Measurements from ENCODE around the gene SAP30BP.
A peak's percentile ranks its signal among the peaks of the same experiment; 100 is the strongest.

Gene SAP30BP

DNA sequence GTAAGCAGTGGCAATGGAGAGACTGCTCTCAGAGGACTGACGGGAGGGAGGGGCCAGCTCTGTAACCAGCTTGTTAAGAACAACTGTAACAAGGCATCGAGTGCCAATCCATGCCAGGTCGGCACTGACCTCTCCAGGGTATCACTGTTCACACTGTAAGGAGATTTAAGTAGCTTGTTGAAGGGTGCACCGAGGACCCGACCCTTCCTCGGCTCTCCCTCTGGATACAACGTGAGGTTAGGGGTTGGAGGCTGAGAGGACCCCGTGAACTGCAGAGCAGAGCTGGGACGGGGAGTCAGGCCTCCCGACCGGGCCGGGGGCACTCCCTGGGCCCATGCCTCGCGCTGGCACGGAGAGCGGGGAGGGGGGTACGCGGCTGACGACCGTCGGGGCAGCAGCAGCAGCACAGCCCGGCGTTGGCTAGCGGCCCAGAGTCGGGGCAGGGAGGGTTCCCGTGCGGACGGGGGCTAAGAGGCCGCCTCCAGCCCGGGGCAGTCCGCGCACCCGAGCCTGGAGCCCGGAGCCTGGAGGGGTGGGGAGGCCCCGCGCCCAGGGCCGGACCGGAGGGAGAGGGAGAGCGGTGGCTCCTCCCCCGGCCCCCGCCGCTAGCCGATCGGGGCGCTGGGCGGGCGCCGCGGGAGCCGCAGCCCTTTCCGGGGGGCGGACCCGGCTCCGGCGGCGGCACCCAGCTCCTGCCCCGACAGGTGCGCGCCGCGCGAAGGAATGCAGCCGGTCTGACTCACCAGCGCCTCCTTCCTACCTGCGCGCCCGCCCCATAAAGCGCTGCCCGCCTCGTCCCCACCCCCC is 53.7 kb downstream of the SAP30BP start, which contains the start of gene ITGB4:
TSS of gene ITGB4 (plus strand) at position 804 of the 807 bp plus-strand sequence. CDS start 3,245 bp downstream, outside the sequence.
- Histone ChIP-seq H3K27me3 (ENCODE audit: control insufficient read depth, insufficient read depth, low read length) (no peaks in the 10 kb centered on the region), H3K4me3 (ENCODE audit: low read depth, low read length) (peak within 1 kb of the TSS; percentile 62), H3K9ac (no peak within 1 kb of the TSS), H3K4me2 (ENCODE audit: low read length) (peak within 1 kb of the TSS; percentile 87), H3K27ac (peak within 1 kb of the TSS; percentile 53), H3K36me3 (ENCODE audit: control insufficient read depth, insufficient read depth, low read length) (no peaks in the 10 kb centered on the region), H2AFZ (peak within 1 kb of the TSS; percentile 90), H3K9me3 (ENCODE audit: control insufficient read depth, low read length) (no peaks in the 10 kb centered on the region), H3K4me1 (no peaks in the 10 kb centered on the region), H3K79me2 (no peaks in the 10 kb centered on the region)
- TF ChIP-seq, protein P1, sequence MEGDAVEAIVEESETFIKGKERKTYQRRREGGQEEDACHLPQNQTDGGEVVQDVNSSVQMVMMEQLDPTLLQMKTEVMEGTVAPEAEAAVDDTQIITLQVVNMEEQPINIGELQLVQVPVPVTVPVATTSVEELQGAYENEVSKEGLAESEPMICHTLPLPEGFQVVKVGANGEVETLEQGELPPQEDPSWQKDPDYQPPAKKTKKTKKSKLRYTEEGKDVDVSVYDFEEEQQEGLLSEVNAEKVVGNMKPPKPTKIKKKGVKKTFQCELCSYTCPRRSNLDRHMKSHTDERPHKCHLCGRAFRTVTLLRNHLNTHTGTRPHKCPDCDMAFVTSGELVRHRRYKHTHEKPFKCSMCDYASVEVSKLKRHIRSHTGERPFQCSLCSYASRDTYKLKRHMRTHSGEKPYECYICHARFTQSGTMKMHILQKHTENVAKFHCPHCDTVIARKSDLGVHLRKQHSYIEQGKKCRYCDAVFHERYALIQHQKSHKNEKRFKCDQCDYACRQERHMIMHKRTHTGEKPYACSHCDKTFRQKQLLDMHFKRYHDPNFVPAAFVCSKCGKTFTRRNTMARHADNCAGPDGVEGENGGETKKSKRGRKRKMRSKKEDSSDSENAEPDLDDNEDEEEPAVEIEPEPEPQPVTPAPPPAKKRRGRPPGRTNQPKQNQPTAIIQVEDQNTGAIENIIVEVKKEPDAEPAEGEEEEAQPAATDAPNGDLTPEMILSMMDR (IDR thresholded peaks at IDR 0.05) = no peak

DNA sequence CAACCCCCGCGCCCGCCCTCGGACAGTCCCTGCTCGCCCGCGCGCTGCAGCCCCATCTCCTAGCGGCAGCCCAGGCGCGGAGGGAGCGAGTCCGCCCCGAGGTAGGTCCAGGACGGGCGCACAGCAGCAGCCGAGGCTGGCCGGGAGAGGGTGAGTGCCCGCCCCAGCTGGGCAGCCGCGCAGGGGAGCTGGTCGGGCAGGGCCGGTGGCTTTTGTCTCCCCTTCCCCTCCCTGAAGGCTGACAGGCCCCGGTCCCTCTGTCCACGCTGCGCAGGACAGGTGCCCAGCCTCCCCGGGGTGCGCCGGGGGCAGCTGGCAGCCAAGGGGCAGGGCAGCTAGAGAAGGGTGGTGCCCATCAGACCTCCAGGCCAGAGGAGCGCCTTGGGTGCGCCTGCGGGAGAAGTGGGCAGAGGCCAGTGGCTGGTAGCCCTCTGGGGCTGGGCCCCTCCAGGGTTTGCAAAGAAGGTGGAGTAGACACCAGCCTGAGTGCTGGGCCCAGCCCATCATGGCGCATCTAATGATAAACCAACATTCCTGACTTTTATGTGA is 54.4 kb downstream of the SAP30BP start:
- no peaks in the 10 kb centered on the region for H3K4me1 ChIP-seq
- H3K27ac ChIP-seq = peak overlapping the region; percentile 29
- H3K4me2 ChIP-seq (ENCODE audit: low read length) = peak overlapping the region; percentile 87
- no peak overlapping the region for H3K9ac ChIP-seq
- no peaks in the 10 kb centered on the region for H3K9me3 ChIP-seq (ENCODE audit: control insufficient read depth, low read length)
- no peaks in the 10 kb centered on the region for H3K36me3 ChIP-seq (ENCODE audit: control insufficient read depth, insufficient read depth, low read length)
- peak overlapping the region; percentile 90 for H2AFZ ChIP-seq
- H3K4me3 ChIP-seq (ENCODE audit: low read depth, low read length) = peak overlapping the region; percentile 50
- H3K79me2 ChIP-seq = no peaks in the 10 kb centered on the region
- TF ChIP-seq, protein P1 (IDR thresholded peaks at IDR 0.05) = no peak
- H3K27me3 ChIP-seq (ENCODE audit: control insufficient read depth, insufficient read depth, low read length) = no peaks in the 10 kb centered on the region

DNA sequence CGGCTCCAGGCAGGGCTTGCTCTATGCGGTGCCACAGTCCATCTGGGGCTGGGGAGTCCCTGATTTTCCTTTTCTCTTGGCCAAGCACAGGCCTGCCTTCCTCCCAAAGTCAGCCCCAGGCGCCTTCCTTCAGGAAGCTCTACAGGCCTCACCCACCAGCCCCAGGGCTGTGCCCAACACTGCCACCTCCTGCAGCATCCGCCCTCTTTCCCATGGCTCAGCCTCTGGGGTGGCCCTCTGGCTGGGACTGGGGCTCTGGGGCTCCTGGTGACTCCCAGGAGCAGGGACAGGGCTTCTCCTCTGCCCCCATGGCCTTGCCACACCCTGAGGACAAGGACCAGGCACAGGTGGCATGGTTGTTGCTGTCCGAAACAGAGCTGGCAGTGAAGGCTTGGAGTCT is 54.9 kb downstream of the SAP30BP start:
- Histone ChIP-seq H3K4me3 (ENCODE audit: low read depth, low read length) (peak overlapping the region; percentile 50), H3K27ac (peak overlapping the region; percentile 24), H3K4me1 (no peaks in the 10 kb centered on the region), H3K79me2 (no peaks in the 10 kb centered on the region), H3K27me3 (ENCODE audit: control insufficient read depth, insufficient read depth, low read length) (no peaks in the 10 kb centered on the region), H3K4me2 (ENCODE audit: low read length) (peak overlapping the region; percentile 87), H3K9ac (no peak overlapping the region), H3K9me3 (ENCODE audit: control insufficient read depth, low read length) (no peaks in the 10 kb centered on the region), H2AFZ (peak overlapping the region; percentile 90), H3K36me3 (ENCODE audit: control insufficient read depth, insufficient read depth, low read length) (no peaks in the 10 kb centered on the region)
- TF ChIP-seq, protein P1 (IDR thresholded peaks at IDR 0.05) = no peak

DNA sequence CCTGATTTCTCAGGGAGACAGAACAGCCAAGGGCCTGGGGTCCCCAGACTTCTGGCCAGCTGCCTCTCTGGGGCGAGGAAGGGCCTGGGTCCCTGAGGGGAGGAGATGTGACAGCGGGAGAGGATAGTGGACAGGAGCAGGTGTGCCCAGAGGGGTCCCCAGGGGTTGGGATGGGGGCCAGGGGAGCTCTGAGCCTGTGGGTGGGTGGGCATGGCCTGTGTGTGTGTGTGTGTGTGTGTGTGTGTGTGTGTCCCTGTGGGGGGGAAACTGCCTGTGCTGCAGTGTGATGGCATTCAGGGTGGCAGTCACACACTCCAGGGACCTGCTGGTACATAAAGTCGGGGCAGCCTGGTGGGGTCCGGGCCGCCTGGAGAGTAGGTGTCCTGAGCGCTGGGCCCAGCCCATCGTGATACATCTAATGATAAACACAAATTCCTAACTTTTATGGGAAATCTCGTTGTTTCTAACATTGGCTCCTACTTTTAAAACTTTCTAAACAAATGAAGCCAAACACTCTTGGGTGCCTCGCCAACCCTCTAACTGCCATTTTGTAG is 55.5 kb downstream of the SAP30BP start:
- no peaks in the 10 kb centered on the region for H3K36me3 ChIP-seq (ENCODE audit: control insufficient read depth, insufficient read depth, low read length)
- H3K4me2 ChIP-seq (ENCODE audit: low read length) = no peak overlapping the region
- H3K9me3 ChIP-seq (ENCODE audit: control insufficient read depth, low read length) = no peaks in the 10 kb centered on the region
- H3K9ac ChIP-seq = no peak overlapping the region
- H3K79me2 ChIP-seq = no peaks in the 10 kb centered on the region
- no peak overlapping the region for H2AFZ ChIP-seq
- TF ChIP-seq, protein P1 (IDR thresholded peaks at IDR 0.05) = no peak
- no peaks in the 10 kb centered on the region for H3K27me3 ChIP-seq (ENCODE audit: control insufficient read depth, insufficient read depth, low read length)
- no peaks in the 10 kb centered on the region for H3K4me1 ChIP-seq
- H3K4me3 ChIP-seq (ENCODE audit: low read depth, low read length) = no peak overlapping the region
- peak overlapping the region; percentile 24 for H3K27ac ChIP-seq

Measured in parathyroid adenoma (tissue), 2 donors.